KOPT-K1 (cell line): ENCODE measurements around the gene RERE.
"Not testable (repeated sequence)": the region's sequence is repeated elsewhere in the genome, so short reads cannot be mapped to it uniquely, and the experiment has no call there.

Experiments used
- H3K27ac ChIP-seq: fragments of 200-600 bp; sonication (generic); 2 replicates; pipeline ENCODE4 v1.5.1; 2016; ENCODE audit warnings: antibody characterized with exemption, mild to moderate bottlenecking, low read depth, low read length; ENCODE audit not compliant: poor library complexity, severe bottlenecking
- H3K36me3 ChIP-seq: fragments of 200-600 bp; sonication (generic); 2 replicates; pipeline ENCODE4 v1.5.1; 2017; ENCODE audit warnings: antibody characterized with exemption, mild to moderate bottlenecking, low read length, moderate library complexity; ENCODE audit not compliant: insufficient read depth
- H3K9me3 ChIP-seq: fragments of 200-600 bp; sonication (generic); 2 replicates; pipeline ENCODE4 v1.5.1; 2017; ENCODE audit warnings: antibody characterized with exemption, low read length, mild to moderate bottlenecking; ENCODE audit not compliant: insufficient read depth, poor library complexity, severe bottlenecking

Gene RERE

DNA sequence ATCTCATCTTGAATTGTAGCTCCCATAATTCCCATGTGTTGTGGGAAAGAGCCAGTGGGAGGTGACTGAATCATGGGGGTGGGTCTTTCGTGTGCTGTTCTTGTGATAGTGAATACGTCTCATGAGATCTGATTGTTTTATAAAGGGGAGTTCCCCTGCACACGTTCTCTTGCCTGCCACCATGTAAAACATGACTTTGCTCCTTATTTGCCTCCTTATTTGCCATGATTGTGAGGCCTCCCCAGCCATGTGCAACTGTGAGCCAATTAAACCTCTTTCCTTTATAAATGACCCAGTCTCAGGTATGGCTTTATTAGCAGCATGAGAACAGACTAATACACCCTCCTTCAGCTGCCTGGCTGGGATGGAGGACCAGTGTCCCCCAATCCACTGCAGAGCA, 224.1 kb downstream of the RERE start:
- H3K27ac ChIP-seq, H3K9me3 ChIP-seq, H3K36me3 ChIP-seq: not testable (repeated sequence)

DNA sequence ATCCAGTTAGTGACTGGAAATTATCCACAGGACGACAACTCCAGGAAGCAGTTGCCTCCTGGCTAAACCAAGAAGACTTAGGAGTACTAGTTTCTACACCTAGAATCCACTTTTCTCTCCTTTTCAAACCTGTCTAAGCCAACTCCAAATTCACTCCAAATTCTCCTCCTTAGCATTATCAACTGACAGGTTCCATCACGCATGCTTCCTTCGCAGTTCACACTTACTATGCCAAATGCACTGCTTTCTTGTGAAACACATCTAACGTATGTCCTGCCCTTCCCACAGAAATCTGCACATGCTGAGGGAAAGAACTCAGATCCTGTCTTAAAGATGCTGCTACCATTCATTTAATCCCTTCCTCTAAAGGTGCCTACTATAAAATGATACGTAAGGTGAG, 225.9 kb downstream of the RERE start:
- no peaks in the 10 kb centered on the region for H3K36me3 ChIP-seq
- peaks cover 8% of the 10 kb centered on the region for H3K9me3 ChIP-seq
- H3K27ac ChIP-seq, result no peak overlapping the region

GRCh38 chr1:8590721-8591351, 226.6 kb downstream of the RERE start:
- H3K9me3 ChIP-seq, result peaks cover 8% of the 10 kb centered on the region
- no peaks in the 10 kb centered on the region for H3K36me3 ChIP-seq
- no peak overlapping the region for H3K27ac ChIP-seq

DNA sequence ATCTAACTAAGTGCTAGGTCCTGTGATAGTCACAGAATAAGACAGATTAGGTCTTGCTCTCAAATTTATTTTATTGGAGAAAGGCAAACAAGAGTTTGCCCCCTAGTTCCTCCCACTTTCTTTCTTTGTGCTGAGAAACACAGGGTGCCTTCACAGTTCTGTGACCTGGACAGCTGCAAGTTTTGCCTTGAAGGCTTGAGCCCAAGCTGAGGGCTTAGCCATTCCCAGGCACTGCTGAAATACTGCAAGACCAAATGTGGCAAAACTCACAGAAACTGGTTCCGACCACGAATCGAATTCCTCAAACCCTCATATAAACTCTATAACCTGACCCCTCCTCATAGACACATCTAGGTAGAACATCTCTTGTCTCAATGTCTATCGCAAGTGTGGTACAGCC, 227.9 kb downstream of the RERE start:
- no peak overlapping the region for H3K27ac ChIP-seq
- H3K9me3 ChIP-seq, result peaks cover 8% of the 10 kb centered on the region
- no peaks in the 10 kb centered on the region for H3K36me3 ChIP-seq

DNA sequence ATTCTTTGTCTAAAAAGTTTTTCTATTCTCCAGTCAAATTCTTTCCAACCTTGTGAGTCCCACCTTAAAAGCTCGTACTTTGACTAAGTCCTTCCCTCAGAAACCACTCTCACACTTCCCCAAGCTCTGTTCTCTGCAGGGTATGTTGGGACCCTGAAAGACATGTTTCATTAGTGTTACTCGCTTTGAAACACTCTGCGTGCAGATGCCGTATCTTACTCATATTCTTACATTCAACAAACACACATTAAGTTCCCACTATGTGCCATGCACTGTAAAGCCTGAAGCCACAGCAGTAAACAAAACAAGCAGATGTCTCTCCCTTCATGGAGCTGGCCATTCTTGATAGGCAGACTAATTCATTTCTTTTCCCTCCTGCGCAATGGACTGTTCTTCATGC, 229.7 kb downstream of the RERE start:
- Histone ChIP-seq H3K36me3 (no peaks in the 10 kb centered on the region), H3K27ac (no peak overlapping the region), H3K9me3 (no peaks in the 10 kb centered on the region)

GRCh38 chr1:8586438-8586837, 231.0 kb downstream of the RERE start:
- no peak overlapping the region for H3K27ac ChIP-seq
- no peaks in the 10 kb centered on the region for H3K36me3 ChIP-seq
- H3K9me3 ChIP-seq, result no peaks in the 10 kb centered on the region

- H3K9me3 ChIP-seq, result no peaks in the 10 kb centered on the region
- H3K36me3 ChIP-seq, result no peaks in the 10 kb centered on the region
- H3K27ac ChIP-seq, result no peak overlapping the region
Observed at GRCh38 chr1:8584316-8584715, 233.1 kb downstream of the RERE start.

GRCh38 chr1:8583031-8583430, 234.4 kb downstream of the RERE start:
- no peaks in the 10 kb centered on the region for H3K36me3 ChIP-seq
- H3K9me3 ChIP-seq, result no peaks in the 10 kb centered on the region
- H3K27ac ChIP-seq, result no peak overlapping the region

DNA sequence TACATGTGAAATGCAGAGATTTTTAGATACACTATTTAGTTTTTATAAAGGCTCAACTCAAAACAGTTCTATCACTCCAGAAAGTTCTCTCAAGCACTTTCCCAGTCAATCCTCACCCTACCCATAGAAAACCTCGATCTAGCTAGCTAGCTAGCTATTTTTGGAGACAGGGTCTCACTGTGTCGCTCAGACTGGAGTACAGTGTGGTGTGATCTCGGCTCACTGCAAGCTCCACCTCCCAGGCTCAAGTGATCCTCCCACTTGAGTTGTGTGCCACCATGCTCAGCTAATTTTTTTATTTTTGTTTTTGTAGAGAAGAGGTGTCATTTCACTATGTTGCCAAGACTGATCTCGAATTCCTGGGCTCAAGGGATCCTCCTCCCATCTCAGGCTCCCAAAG, 236.9 kb downstream of the RERE start:
- Histone ChIP-seq H3K36me3 (no peaks in the 10 kb centered on the region), H3K9me3 (no peaks in the 10 kb centered on the region), H3K27ac (no peak overlapping the region)

DNA sequence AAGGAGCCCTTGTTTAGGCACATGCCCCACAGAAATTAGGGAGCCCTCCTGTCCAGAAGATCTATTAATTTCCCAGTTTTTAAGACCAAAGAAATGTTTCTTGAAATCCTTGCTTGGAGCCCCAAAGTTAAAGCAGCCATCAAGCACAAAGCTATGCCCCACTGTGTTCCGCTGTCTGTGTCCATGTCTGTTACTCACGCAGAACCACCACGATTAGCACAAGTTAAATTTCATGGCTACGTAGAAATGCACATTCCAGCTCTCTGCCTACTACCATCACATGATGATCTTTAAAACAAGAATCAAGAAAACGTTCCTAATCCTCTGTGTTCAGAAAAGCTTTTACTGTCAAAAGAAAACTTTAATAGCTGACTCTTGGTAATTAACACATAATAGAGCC, 238.5 kb downstream of the RERE start:
- Histone ChIP-seq H3K36me3 (no peaks in the 10 kb centered on the region), H3K27ac (no peak overlapping the region), H3K9me3 (no peaks in the 10 kb centered on the region)

- Histone ChIP-seq H3K36me3 (no peaks in the 10 kb centered on the region), H3K9me3 (no peaks in the 10 kb centered on the region), H3K27ac (no peak overlapping the region)
Observed at GRCh38 chr1:8578132-8578877, 239.1 kb downstream of the RERE start.

- no peak overlapping the region for H3K27ac ChIP-seq
- no peaks in the 10 kb centered on the region for H3K36me3 ChIP-seq
- no peaks in the 10 kb centered on the region for H3K9me3 ChIP-seq
Observed at GRCh38 chr1:8574985-8575384, 242.5 kb downstream of the RERE start.

DNA sequence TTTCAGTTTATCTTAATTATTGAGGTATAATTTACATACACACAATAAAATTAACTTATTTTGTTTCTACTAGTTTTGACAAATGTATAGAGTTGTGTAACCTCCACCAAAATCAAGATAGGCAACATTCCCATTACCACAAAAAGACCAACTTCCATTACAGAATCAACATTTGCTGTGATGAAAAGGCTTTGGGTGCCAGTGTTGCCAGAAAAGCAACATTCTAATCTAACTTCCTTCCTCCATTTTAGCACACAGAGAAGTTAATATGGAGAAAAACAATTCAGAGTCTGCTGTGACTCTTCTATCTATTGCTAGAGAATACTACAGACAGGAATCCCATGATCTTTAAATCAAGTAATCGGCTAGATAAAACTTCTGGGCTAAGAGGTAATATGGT, 245.3 kb downstream of the RERE start:
- Histone ChIP-seq H3K9me3 (no peaks in the 10 kb centered on the region), H3K27ac (no peak overlapping the region)

DNA sequence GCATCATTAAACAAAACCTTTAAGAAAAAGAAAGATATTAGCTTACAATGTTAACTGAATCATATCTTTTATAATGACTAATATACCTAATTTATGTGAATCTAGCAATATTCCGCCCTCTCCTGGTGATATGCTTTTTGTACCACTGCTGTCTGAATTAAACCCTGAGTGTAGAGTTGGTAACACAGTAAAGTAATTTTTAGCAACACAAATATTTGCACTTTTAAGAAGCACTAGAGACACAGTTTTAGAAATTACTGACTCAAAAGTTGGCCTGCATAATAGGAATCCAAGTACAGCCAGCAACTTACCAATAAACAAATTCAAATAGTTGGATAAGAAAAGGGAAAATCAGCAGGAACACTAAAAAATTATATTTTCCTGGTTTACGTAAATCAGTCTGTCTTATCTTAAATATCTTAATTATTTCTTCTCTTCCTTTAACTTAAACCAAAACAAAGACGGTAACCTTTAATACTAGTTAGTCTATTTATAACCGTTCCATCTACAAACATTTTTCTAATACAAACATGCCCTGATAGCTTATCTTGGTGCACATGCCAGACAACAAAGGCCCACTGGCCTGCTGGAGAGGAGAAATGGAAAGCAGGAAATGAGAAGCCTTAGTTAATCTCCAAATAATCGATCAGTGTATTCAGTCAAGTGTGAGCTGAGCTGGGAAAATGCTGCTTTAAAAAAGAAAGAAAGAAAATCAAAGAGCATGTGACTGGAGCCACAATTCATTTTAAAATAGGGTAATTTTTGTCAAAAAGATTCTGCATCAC, 246.0 kb downstream of the RERE start:
- Histone ChIP-seq H3K36me3 (no peaks in the 10 kb centered on the region), H3K27ac (no peak overlapping the region)

More for the DNA sequence above, 245.3 kb downstream of the RERE start:
- H3K36me3 ChIP-seq, result no peaks in the 10 kb centered on the region

GRCh38 chr1:8570465-8570864, 247.0 kb downstream of the RERE start:
- no peak overlapping the region for H3K27ac ChIP-seq
- H3K9me3 ChIP-seq, result no peaks in the 10 kb centered on the region
- no peaks in the 10 kb centered on the region for H3K36me3 ChIP-seq

More for the DNA sequence above, 246.0 kb downstream of the RERE start:
- H3K9me3 ChIP-seq, result no peaks in the 10 kb centered on the region
